ENCODE data around the gene TTC24.
"Not testable (repeated sequence)": the region's sequence is repeated elsewhere in the genome, so short reads cannot be mapped to it uniquely, and the experiment has no call there.

DNA sequence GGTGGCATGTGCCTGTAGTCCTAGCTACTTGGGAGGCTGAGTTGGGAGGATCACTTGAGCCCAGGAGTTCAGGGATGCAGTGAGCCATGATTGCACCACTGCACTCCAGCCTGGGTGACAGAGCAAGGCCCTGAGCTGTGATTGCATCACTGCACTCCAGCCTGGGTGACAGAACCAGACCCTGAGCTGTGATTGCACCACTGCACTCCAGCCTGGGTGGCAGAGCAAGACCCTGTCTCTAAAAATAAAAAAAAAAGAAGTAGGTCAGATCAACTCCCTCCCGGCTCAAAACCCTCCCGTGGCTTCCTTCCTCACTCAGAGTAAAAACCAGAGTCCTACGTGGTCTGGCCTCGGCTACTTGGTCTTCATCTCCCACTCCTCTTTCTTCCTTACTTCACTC lies 26.6 kb upstream of the TTC24 start:
- TF ChIP-seq, protein P1, sequence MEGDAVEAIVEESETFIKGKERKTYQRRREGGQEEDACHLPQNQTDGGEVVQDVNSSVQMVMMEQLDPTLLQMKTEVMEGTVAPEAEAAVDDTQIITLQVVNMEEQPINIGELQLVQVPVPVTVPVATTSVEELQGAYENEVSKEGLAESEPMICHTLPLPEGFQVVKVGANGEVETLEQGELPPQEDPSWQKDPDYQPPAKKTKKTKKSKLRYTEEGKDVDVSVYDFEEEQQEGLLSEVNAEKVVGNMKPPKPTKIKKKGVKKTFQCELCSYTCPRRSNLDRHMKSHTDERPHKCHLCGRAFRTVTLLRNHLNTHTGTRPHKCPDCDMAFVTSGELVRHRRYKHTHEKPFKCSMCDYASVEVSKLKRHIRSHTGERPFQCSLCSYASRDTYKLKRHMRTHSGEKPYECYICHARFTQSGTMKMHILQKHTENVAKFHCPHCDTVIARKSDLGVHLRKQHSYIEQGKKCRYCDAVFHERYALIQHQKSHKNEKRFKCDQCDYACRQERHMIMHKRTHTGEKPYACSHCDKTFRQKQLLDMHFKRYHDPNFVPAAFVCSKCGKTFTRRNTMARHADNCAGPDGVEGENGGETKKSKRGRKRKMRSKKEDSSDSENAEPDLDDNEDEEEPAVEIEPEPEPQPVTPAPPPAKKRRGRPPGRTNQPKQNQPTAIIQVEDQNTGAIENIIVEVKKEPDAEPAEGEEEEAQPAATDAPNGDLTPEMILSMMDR (IDR thresholded peaks at IDR 0.05), result not testable (repeated sequence)
- not testable (repeated sequence) for TF ChIP-seq EZH2phosphoT487 (IDR thresholded peaks at IDR 0.05; ENCODE audit: borderline replicate concordance, low read depth); TAF1 (IDR thresholded peaks at IDR 0.05; ENCODE audit: borderline replicate concordance, low read depth, low read length); SMC3 (IDR thresholded peaks at IDR 0.05; ENCODE audit: low read depth, low read length); POLR2AphosphoS5 (IDR thresholded peaks at IDR 0.05; ENCODE audit: low read depth, low read length); EP300 (IDR thresholded peaks at IDR 0.05; ENCODE audit: borderline replicate concordance in 1 of 2, low read depth in 1 of 2, low read length in 1 of 2); YY1 (IDR thresholded peaks at IDR 0.05; ENCODE audit: low read depth); NRF1 (IDR thresholded peaks at IDR 0.05; ENCODE audit: low read depth, low read length); SIN3A (IDR thresholded peaks at IDR 0.05; ENCODE audit: borderline replicate concordance, low read depth, low read length)
- TF ChIP-seq, protein P2, sequence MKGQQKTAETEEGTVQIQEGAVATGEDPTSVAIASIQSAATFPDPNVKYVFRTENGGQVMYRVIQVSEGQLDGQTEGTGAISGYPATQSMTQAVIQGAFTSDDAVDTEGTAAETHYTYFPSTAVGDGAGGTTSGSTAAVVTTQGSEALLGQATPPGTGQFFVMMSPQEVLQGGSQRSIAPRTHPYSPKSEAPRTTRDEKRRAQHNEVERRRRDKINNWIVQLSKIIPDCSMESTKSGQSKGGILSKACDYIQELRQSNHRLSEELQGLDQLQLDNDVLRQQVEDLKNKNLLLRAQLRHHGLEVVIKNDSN (IDR thresholded peaks at IDR 0.05; ENCODE audit: borderline replicate concordance, low read depth), result not testable (repeated sequence)
- TF ChIP-seq, protein P3, sequence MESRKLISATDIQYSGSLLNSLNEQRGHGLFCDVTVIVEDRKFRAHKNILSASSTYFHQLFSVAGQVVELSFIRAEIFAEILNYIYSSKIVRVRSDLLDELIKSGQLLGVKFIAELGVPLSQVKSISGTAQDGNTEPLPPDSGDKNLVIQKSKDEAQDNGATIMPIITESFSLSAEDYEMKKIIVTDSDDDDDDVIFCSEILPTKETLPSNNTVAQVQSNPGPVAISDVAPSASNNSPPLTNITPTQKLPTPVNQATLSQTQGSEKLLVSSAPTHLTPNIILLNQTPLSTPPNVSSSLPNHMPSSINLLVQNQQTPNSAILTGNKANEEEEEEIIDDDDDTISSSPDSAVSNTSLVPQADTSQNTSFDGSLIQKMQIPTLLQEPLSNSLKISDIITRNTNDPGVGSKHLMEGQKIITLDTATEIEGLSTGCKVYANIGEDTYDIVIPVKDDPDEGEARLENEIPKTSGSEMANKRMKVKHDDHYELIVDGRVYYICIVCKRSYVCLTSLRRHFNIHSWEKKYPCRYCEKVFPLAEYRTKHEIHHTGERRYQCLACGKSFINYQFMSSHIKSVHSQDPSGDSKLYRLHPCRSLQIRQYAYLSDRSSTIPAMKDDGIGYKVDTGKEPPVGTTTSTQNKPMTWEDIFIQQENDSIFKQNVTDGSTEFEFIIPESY (IDR thresholded peaks at IDR 0.05; ENCODE audit: borderline replicate concordance, low read depth), result not testable (repeated sequence)
- TF ChIP-seq, protein P4, sequence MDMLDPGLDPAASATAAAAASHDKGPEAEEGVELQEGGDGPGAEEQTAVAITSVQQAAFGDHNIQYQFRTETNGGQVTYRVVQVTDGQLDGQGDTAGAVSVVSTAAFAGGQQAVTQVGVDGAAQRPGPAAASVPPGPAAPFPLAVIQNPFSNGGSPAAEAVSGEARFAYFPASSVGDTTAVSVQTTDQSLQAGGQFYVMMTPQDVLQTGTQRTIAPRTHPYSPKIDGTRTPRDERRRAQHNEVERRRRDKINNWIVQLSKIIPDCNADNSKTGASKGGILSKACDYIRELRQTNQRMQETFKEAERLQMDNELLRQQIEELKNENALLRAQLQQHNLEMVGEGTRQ (IDR thresholded peaks at IDR 0.05; ENCODE audit: borderline replicate concordance, low read depth, low read length), result not testable (repeated sequence)

All from SK-N-SH (cell line).